ENCODE results near the gene AK5. TPM values are rescaled to one million over a fixed set of nuclear protein-coding genes. Genes with fewer than 3 reads are reported as not detected.

AK5 gene
- total RNA-seq, 2 experiments from 2014 or later = 1.6 to 2.2 TPM

- H3K9me3 Mint-ChIP-seq = no peaks in the 10 kb centered on the region
- POLR2A ChIA-PET = interaction anchor here (1.2 kb wide), 1 partner anchor 102 kb away, joined by 3 read pairs; no protein-coding TSS in a partner anchor
- no peak overlapping the region for H3K27ac Mint-ChIP-seq
- H3K36me3 Mint-ChIP-seq = peaks cover 22% of the 10 kb centered on the region
- intact Hi-C loops (cut with micrococcal nuclease) = no loop called here
- CTCF ChIA-PET = no interaction called here
- no peak overlapping the region for H3K4me3 Mint-ChIP-seq
- DNase-seq = no peak
- no peaks in the 10 kb centered on the region for H3K27me3 Mint-ChIP-seq
- peaks cover 6% of the 10 kb centered on the region for H3K4me1 Mint-ChIP-seq (ENCODE audit: low read depth)
Observed at GRCh38 chr1:77579547-77579946, 297.7 kb downstream of the AK5 start.

GRCh38 chr1:77582905-77583304 is 301.1 kb downstream of the AK5 start:
- no peaks in the 10 kb centered on the region for H3K27me3 Mint-ChIP-seq
- intact Hi-C loops (cut with micrococcal nuclease) = loop anchor here (2.0 kb wide), 1 partner anchor 100 kb away; the partner anchor contains the start of gene ZZZ3
- CTCF ChIA-PET = no interaction called here
- H3K36me3 Mint-ChIP-seq = peaks cover 20% of the 10 kb centered on the region
- H3K4me3 Mint-ChIP-seq = no peak overlapping the region
- no peak for DNase-seq
- no peaks in the 10 kb centered on the region for H3K9me3 Mint-ChIP-seq
- POLR2A ChIA-PET = no interaction called here
- H3K4me1 Mint-ChIP-seq (ENCODE audit: low read depth) = peaks cover 8% of the 10 kb centered on the region
- no peak overlapping the region for H3K27ac Mint-ChIP-seq

DNA sequence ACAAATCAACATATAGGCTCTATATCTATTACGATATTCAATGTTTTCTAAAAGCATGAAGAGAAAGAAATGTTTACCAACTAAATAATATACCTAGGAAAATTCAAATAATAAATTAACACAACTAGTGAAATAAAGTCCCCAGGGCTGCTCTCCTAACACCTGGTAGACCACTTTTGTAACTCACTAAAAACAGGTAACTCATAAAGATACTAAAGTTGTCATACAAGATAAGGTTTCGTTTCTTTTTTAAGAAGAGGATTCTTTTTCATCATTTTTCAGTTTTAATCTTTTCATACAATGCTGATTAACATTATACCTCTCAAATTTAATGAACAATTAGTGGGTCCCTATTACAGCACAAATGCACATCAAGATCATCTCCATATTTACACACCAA is 301.7 kb downstream of the AK5 start:
- no peaks in the 10 kb centered on the region for H3K9me3 Mint-ChIP-seq
- no peak overlapping the region for H3K27ac Mint-ChIP-seq
- peaks cover 8% of the 10 kb centered on the region for H3K4me1 Mint-ChIP-seq (ENCODE audit: low read depth)
- ChIA-PET POLR2A (no interaction called here), CTCF (no interaction called here)
- intact Hi-C loops (cut with micrococcal nuclease) = loop anchor here (2.0 kb wide), 1 partner anchor 99 kb away; the partner anchor contains the start of gene ZZZ3
- peaks cover 20% of the 10 kb centered on the region for H3K36me3 Mint-ChIP-seq
- no peak for DNase-seq
- no peak overlapping the region for H3K4me3 Mint-ChIP-seq
- no peaks in the 10 kb centered on the region for H3K27me3 Mint-ChIP-seq

DNA sequence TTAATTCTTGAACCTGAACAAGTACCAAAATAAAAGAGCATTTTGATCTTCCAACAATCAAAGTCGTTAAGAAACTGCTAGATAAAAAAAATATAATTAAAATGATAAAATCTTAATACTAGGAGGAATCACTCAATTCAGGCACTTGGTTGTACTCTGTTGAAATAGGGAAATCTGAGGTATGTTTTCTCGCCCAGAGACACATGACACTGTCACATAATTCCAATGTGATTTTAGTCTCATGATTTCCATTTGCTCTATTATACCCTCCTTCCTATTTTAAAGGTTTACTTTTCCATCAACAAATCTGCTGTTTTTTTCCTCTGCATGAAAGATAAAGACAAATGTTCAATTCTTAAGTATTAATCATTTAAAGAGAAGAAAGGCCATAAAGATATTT is 303.1 kb downstream of the AK5 start:
- Mint-ChIP-seq H3K9me3 (no peaks in the 10 kb centered on the region), H3K4me3 (no peak overlapping the region), H3K27me3 (no peaks in the 10 kb centered on the region), H3K4me1 (ENCODE audit: low read depth) (peaks cover 8% of the 10 kb centered on the region), H3K36me3 (peaks cover 17% of the 10 kb centered on the region), H3K27ac (no peak overlapping the region)
- CTCF ChIA-PET = no interaction called here
- intact Hi-C loops (cut with micrococcal nuclease) = no loop called here
- POLR2A ChIA-PET = no interaction called here
- no peak for DNase-seq

DNA sequence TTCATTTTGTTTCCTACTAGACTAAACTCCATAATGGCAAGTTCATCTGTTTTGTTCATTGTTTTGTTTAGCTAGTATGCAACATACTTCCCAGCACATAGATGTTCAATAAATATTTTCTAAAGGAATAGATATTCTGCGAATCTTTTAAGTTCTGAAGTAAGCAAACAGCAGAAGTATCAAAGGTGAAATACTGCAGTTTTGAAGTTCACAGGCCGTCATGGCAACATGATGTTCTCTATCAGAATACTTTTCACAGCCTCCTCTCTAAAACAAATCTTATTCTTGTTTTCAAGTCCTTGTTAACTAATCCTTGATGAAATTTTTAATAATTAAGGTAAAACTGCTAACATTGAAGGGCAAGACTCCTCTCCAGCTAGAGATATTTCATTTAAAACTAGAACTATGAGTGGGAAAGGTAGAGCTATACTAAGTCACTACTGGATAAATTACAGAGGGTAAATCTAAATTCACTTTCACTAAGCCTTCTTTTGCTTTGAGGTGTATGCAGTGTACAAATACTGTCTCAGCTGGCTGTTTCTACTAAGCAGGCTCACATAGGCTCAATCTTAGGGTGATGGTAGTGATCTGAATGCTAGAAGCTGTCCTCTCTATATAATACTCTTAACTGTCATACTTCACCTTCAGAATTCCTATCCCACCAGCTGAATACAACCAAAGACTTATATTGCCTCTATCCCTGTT is 303.9 kb downstream of the AK5 start:
- peaks cover 8% of the 10 kb centered on the region for H3K4me1 Mint-ChIP-seq (ENCODE audit: low read depth)
- intact Hi-C loops (cut with micrococcal nuclease) = no loop called here
- peaks cover 11% of the 10 kb centered on the region for H3K36me3 Mint-ChIP-seq
- DNase-seq = no peak
- H3K9me3 Mint-ChIP-seq = no peaks in the 10 kb centered on the region
- H3K27ac Mint-ChIP-seq = no peak overlapping the region
- CTCF ChIA-PET = interaction anchor here (1.8 kb wide), 1 partner anchor 98 kb away, joined by 6 read pairs; no protein-coding TSS in a partner anchor
- POLR2A ChIA-PET = no interaction called here
- H3K27me3 Mint-ChIP-seq = no peaks in the 10 kb centered on the region
- no peak overlapping the region for H3K4me3 Mint-ChIP-seq

GRCh38 chr1:77589231-77589630 is 307.4 kb downstream of the AK5 start:
- intact Hi-C loops (cut with micrococcal nuclease) = no loop called here
- POLR2A ChIA-PET = no interaction called here

DNA sequence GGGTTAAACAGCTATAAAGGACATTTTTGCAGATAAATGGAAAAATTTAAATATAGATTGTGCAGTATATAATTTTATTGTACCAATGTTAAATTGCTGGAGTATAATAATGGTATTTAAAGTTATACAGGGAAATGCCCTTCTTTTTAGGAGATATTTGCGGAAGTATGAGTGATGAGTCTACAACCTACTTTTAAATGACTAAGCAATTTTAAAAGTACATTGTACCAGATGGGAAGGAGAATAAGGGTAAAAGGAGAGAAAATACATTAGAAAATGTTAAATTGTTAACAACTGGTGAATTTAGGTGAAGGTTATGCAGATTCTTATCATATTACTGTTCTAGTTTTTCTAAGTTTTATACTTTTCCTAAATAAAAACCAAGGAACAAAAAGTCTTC is 308.8 kb downstream of the AK5 start:
- H3K4me1 Mint-ChIP-seq (ENCODE audit: low read depth) = peaks cover 10% of the 10 kb centered on the region
- intact Hi-C loops (cut with micrococcal nuclease) = no loop called here
- CTCF ChIA-PET = no interaction called here
- H3K9me3 Mint-ChIP-seq = no peaks in the 10 kb centered on the region
- H3K4me3 Mint-ChIP-seq = no peak overlapping the region
- peaks cover 10% of the 10 kb centered on the region for H3K36me3 Mint-ChIP-seq
- no peak for DNase-seq
- no peaks in the 10 kb centered on the region for H3K27me3 Mint-ChIP-seq
- POLR2A ChIA-PET = interaction anchor here (1.4 kb wide), 1 partner anchor 21 kb away, joined by 3 read pairs; no protein-coding TSS in a partner anchor
- no peak overlapping the region for H3K27ac Mint-ChIP-seq

More at GRCh38 chr1:77589231-77589630, 307.4 kb downstream of the AK5 start:
- Mint-ChIP-seq H3K4me3 (no peak overlapping the region), H3K9me3 (no peaks in the 10 kb centered on the region), H3K27ac (no peak overlapping the region), H3K36me3 (peaks cover 4% of the 10 kb centered on the region), H3K4me1 (ENCODE audit: low read depth) (peaks cover 2% of the 10 kb centered on the region), H3K27me3 (no peaks in the 10 kb centered on the region)
- CTCF ChIA-PET = interaction anchor here (1.0 kb wide), 1 partner anchor 94 kb away, joined by 4 read pairs; the partner anchor contains the start of gene ZZZ3
- no peak for DNase-seq

DNA sequence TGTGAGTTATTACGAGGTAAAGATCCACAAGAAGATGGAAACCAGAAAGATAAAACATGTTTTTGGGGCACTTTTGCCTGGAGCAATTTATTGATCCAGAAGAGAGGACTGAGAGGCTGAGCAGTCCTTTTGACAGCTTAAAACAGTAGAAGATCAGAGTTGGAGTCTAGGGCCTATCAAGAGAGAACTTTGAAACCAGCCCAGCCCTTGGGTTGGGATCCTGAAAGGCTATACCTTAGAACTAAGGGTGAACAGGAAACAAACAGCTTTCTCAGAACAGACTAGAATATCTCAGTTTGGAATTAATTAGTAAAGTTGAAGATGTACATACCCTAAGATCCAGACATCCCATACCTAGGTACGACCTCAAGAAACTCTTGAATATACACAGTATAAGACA is 311.1 kb downstream of the AK5 start:
- ChIA-PET CTCF (no interaction called here), POLR2A (no interaction called here)
- Mint-ChIP-seq H3K4me3 (no peak overlapping the region), H3K27me3 (no peaks in the 10 kb centered on the region), H3K9me3 (no peaks in the 10 kb centered on the region), H3K36me3 (peaks cover 13% of the 10 kb centered on the region), H3K4me1 (ENCODE audit: low read depth) (peaks cover 8% of the 10 kb centered on the region), H3K27ac (no peak overlapping the region)
- DNase-seq = no peak
- intact Hi-C loops (cut with micrococcal nuclease) = no loop called here

DNA sequence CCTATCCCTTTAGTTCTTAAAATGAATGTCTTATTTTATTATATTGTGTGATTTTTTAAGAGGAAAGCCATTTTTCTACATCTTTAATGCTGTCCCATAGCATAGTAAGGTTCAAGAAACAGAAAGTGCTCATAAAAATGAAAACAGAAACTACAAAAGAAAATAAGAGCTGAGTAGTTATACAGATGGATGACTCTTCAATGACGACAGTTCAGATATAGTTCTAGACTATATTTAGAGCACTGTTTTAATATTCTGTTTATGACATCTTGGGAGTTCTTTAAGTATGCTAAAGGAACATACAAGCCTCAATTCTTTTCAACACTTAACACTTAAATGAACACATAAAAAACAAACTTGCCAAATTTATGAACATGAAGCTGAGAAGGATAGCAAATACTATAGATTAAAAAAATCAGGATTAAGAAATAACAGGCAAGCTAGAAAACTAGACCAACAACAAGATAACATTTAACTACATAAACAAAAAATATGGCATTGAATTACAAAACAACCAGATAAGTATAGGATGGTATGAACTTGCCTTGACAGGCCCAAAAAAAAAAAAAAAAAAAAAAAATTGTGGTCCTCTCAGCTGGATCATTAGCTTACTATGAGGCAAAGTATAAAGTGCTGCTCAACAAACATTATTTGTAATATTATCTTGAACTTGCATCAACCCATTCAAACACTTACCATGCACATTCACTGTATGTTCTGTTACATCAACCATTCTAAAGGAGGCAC is 312.7 kb downstream of the AK5 start:
- Mint-ChIP-seq H3K4me3 (no peak overlapping the region), H3K27ac (no peak overlapping the region), H3K36me3 (peaks cover 16% of the 10 kb centered on the region), H3K4me1 (ENCODE audit: low read depth) (peaks cover 8% of the 10 kb centered on the region), H3K9me3 (no peaks in the 10 kb centered on the region), H3K27me3 (no peaks in the 10 kb centered on the region)
- ChIA-PET CTCF (interaction anchor here (0.6 to 0.7 kb wide), 2 partner anchors 40 to 61 kb away, joined by 3 to 4 read pairs; no protein-coding TSS in a partner anchor), POLR2A (no interaction called here)
- no peak for DNase-seq
- intact Hi-C loops (cut with micrococcal nuclease) = no loop called here

DNA sequence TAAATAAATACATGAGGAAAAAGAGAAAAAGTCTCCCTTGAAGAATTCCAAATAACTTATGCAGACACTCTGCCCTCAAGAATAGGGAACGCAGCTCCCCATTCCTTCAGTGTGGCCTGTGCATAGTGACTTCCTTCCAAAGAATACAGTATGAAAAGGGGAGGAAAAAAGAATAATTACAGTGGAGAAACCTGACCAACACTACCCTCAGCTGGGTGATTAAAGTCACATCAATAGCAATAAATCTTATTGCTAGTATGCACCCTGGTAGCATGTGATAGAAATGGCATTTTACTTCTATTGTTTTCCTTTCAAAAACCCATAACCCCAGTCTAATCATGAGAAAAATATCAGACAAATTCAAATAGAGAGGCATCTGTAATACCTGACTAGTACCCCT is 315.5 kb downstream of the AK5 start:
- Mint-ChIP-seq H3K9me3 (no peaks in the 10 kb centered on the region), H3K36me3 (peaks cover 18% of the 10 kb centered on the region), H3K4me3 (no peak overlapping the region), H3K27ac (no peak overlapping the region), H3K4me1 (ENCODE audit: low read depth) (peaks cover 12% of the 10 kb centered on the region), H3K27me3 (no peaks in the 10 kb centered on the region)
- ChIA-PET POLR2A (no interaction called here), CTCF (no interaction called here)
- no peak for DNase-seq
- intact Hi-C loops (cut with micrococcal nuclease) = no loop called here

DNA sequence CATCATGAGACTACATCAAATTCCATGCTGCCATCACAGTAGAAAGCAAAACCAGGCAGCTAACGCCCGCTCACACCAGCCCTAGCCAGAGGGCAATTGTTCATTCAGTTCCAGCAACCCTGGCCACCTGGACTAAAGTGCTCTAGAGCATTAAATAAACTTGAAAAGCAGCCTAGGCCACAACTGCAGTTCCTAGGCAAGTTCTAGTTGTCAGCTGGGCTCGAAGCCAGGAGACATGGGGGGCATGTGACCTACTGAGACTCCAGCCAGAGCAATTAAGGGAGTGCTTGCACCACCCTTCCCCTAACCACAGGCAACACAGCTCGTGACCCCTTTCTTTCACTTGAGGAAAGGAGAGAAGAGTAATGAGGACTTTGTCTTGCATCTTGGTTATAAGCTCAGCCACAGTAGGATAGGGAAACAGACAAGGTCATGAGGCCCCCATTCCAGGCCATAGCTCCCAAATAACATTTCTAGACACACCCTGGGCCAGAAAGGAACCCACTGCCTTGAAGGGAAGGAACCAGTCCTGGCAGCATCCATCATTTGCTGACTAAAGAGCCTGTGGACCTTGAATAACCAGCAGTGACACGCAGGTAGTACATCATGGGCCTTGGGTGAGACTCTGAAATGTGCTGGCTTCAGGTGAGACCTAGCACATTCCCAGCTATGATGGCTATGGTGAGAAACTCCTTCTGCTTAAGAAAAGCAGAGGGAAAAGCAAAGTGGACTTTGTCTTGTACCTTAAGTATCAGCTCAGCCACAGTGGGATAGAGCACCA is 323.6 kb downstream of the AK5 start:
- intact Hi-C loops (cut with micrococcal nuclease) = no loop called here
- no peak for DNase-seq
- ChIA-PET CTCF (interaction anchor here (0.6 kb wide), 1 partner anchor 27 kb away, joined by 3 read pairs; no protein-coding TSS in a partner anchor), POLR2A (no interaction called here)
- Mint-ChIP-seq H3K27ac (no peak overlapping the region), H3K27me3 (no peaks in the 10 kb centered on the region), H3K9me3 (peaks cover 25% of the 10 kb centered on the region), H3K4me1 (ENCODE audit: low read depth) (peaks cover 17% of the 10 kb centered on the region), H3K4me3 (no peak overlapping the region), H3K36me3 (peaks cover 42% of the 10 kb centered on the region)

DNA sequence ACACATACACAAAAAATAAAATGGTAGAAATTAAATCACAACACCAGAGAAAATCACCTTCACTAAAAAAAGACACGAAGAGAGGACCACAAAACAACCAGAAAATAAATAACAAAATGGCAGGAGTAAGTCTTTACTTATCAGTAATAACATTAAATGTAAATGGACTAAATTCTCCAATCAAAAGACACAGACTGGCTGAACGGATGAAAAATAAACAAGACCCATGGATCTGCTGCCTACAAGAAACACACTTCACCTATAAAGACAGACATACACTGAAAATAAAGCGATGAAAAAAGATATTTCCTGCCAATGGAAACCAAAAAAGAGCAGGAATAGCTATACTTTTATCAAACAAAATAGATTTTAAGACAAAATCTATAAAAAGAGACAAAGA is 327.1 kb downstream of the AK5 start:
- Mint-ChIP-seq H3K27me3 (no peaks in the 10 kb centered on the region), H3K36me3 (peaks cover 55% of the 10 kb centered on the region), H3K4me1 (ENCODE audit: low read depth) (peaks cover 14% of the 10 kb centered on the region), H3K9me3 (peaks cover 28% of the 10 kb centered on the region), H3K27ac (no peak overlapping the region), H3K4me3 (no peak overlapping the region)
- CTCF ChIA-PET = no interaction called here
- POLR2A ChIA-PET = no interaction called here
- DNase-seq = no peak
- intact Hi-C loops (cut with micrococcal nuclease) = no loop called here
